Hepatocyte (in vitro differentiated cells): Measurements from ENCODE around the gene RAB9A.

Source experiments
- EZH2phosphoT487 ChIP-seq: fragments of 200-600 bp; sonication (generic); IDR thresholded peaks from one replicate; pipeline ENCODE4 v1.6.1; 2018; ENCODE audit warnings: antibody characterized with exemption, mild to moderate bottlenecking, low read depth, moderate library complexity; ENCODE audit not compliant: unreplicated experiment, severe bottlenecking
- TF ChIP-seq, protein P1 (sequence below): fragments of 200-600 bp; sonication (generic); IDR thresholded peaks from 2 replicates; pipeline ENCODE4 v1.5.1; 2016; ENCODE audit warnings: antibody characterized with exemption, mild to moderate bottlenecking; ENCODE audit not compliant: poor library complexity

DNA sequence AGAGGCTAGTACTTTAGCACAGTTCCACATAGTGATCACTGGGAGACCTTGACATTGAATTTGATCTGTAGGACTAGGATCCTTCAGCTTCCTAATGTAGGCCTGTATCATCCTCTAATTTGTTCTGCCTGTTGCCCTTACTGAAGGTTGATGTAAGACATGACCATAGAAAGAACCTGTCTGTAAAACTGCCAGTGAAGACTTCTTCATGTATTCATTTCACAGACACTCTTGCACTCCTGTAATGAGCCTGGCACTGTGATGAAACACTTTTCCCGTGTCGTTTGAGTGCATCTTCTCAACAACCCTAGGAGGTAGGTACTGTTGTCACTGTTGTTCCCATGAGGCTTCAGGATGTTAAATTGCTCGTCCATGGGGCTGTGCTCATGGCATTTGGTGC lies 14.7 kb downstream of the RAB9A start:
- TF ChIP-seq, protein P1, sequence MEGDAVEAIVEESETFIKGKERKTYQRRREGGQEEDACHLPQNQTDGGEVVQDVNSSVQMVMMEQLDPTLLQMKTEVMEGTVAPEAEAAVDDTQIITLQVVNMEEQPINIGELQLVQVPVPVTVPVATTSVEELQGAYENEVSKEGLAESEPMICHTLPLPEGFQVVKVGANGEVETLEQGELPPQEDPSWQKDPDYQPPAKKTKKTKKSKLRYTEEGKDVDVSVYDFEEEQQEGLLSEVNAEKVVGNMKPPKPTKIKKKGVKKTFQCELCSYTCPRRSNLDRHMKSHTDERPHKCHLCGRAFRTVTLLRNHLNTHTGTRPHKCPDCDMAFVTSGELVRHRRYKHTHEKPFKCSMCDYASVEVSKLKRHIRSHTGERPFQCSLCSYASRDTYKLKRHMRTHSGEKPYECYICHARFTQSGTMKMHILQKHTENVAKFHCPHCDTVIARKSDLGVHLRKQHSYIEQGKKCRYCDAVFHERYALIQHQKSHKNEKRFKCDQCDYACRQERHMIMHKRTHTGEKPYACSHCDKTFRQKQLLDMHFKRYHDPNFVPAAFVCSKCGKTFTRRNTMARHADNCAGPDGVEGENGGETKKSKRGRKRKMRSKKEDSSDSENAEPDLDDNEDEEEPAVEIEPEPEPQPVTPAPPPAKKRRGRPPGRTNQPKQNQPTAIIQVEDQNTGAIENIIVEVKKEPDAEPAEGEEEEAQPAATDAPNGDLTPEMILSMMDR, result no peak
- TF ChIP-seq EZH2phosphoT487, result no peak
